ENCODE measurements around the gene CHST5. TPM values are rescaled to one million over a fixed set of nuclear protein-coding genes. Genes with fewer than 3 reads are reported as not detected.

The CHST5 gene
- 0.11 to 0.14 TPM in 2 of 5 replicates, not detected in the others for total RNA-seq (2022; extraction: Qiagen RNA extraction; ENCODE audit: low read depth)

DNA sequence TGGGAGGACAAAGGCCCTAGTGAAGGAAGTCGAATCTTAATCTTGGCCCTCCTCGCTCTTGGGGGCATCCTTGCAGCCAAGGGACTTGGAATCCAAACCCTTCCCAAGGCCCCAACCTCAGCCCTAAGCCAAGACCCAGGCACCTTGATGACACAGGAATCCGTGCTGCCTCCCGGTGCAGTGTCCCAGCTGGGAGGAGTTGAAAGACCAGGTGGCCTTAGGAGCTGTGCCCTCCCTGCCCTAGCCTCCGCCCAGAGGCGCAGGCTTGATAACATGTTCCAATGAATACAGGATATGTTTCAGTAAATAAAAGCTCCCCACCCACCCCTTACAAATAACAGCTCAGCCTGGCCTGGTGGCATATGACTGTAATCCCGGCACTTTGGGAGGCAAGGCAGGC, at the start of gene CHST5:
CHST5 (minus strand) TSS at position 208 of the 400 bp plus-strand sequence. CDS start 5,724 bp downstream, outside the sequence.

DNA sequence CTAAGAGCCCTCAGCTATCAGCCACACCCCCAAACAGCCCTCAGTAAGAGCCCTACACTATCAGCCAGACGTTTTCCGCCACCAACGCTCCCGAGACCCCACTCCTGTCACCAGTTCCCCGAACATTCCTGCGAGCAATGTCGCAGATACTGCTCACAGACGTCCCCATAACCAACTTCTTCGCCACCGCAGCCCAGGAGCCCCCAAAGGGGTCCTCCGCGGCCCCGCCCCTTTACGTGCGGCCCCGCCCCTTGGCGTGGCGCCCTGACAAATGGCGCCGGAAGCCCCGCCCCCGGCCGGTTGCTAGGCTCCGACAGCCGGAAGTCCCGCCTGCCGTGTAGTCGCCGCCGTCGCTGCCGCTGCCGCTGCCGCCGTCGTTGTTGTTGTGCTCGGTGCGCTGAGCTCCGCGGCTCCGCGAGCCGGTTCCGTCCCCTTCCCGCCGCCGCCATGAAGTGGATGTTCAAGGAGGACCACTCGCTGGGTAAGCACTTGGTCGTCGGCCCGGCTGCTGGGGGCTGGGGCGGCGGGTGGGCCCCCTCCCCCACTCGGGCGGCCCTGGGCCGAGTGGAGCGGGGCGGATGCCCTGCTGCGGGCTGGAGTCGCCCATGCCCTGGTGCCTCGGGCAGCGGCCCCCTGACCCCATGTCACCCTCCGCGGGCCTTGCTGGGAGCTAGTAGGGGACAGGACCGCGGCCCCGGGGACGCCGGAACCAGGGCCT, 30.3 kb upstream of the CHST5 start, which contains the start of gene GABARAPL2:
GABARAPL2 (plus strand) TSS at position 340 of the 718 bp plus-strand sequence; CDS start at position 448, 108 bp downstream.

DNA sequence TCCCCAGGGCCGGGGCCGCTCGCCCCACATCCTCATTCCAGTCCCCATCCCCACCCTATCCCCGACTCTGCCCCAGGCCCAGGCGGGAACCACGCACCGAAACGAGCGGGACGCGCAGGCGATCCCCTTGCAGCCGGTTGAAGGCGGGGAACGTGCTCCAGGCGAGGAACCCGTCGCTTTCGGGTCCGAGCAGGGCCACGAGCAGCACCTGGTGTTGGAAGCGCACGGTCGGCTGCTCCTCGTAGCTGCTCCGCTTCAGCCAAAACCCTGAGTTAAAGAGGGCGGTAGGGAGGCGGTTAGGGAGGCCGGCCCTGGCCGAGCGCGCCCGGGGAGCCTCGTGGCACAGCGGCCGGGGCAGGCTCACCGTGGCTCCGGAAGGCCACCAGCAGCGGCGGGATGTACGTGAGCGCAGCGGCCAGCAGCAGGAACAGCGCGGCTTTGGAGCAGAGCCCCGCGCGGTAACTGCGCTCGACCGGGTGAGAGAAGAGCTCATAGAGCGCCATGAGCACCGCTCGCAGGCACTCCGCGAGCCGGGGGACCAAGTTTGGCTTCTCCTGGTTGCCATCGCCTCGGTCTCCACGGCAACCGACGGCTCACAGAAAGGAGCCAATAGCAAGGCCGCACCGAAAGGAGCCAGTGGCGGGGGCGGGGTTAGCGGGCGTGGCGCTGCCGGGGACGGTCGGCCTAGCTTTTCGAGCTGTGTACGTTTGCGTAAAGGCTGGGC, 20.0 kb upstream of the CHST5 start, which contains the start of gene TMEM231:
TMEM231 (minus strand) TSS at position 546 of the 724 bp plus-strand sequence; CDS start at position 503, 43 bp downstream.

DNA sequence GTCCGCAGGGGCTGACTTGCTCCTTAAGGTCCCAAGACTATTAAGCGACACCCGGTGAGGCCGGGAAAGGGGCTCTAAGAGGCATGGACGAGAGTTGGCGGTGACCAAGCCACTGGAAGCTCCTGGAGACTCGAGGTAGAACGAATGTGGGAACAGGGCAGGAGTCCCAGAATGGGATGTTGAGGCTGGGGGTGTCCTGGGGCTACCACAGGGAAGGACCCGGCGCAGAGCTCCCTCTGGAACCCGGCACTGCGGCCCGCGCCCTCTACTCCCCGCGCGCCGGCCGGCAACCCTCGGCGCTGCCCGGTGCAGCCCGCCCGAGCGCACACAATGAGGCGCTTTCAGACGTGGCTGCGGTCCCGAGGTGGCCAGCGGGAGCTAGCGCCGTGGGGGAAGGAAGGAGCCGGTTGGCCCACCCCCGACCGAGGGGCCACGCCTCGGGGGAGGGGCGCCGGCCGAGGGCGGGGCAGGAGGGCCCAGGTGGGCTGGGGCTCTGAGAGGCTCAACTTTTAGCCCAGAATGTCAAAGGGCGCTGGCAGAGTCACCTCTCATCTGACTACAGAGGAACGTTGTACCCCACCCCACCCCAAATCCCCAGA, 40.7 kb downstream of the CHST5 start, which contains the start of gene CHST6:
CHST6 (minus strand) TSS at position 366 of the 599 bp plus-strand sequence. CDS start 15,613 bp downstream, outside the sequence.

Other genes with a start within 250 kb of the CHST5 start
- 49.0 to 69.4 TPM (median 56.7 TPM) in 5 replicates for gene CFDP1, start 102.6 kb downstream of the CHST5 start, total RNA-seq (2022; extraction: Qiagen RNA extraction; ENCODE audit: low read depth)
- 10.5 to 16.9 TPM (median 15.6 TPM) in 5 replicates for gene TMEM170A, start 71.4 kb downstream of the CHST5 start, total RNA-seq (2022; extraction: Qiagen RNA extraction; ENCODE audit: low read depth)
- gene CHST6, start 40.7 kb downstream of the CHST5 start, total RNA-seq (2022; extraction: Qiagen RNA extraction; ENCODE audit: low read depth): 0.10 to 0.32 TPM (median 0.14 TPM) in 5 replicates
- 7.9 to 9.7 TPM (median 8.6 TPM) in 5 replicates for gene TMEM231, start 20.1 kb upstream of the CHST5 start, total RNA-seq (2022; extraction: Qiagen RNA extraction; ENCODE audit: low read depth)
- 82.3 to 98.5 TPM (median 91.2 TPM) in 5 replicates for gene GABARAPL2, start 30.3 kb upstream of the CHST5 start, total RNA-seq (2022; extraction: Qiagen RNA extraction; ENCODE audit: low read depth)
- 28.6 to 42.3 TPM (median 36.9 TPM) in 5 replicates for gene ADAT1, start 87.2 kb upstream of the CHST5 start, total RNA-seq (2022; extraction: Qiagen RNA extraction; ENCODE audit: low read depth)
- gene KARS1, start 111.6 kb upstream of the CHST5 start, total RNA-seq (2022; extraction: Qiagen RNA extraction; ENCODE audit: low read depth): 162 to 188 TPM (median 173 TPM) in 5 replicates
- 33.8 to 51.5 TPM (median 44.2 TPM) in 5 replicates for gene TERF2IP, start 111.7 kb upstream of the CHST5 start, total RNA-seq (2022; extraction: Qiagen RNA extraction; ENCODE audit: low read depth)
- not detected in 5 replicates for gene CPHXL2, start 140.9 kb upstream of the CHST5 start, total RNA-seq (2022; extraction: Qiagen RNA extraction; ENCODE audit: low read depth)
- not detected in 5 replicates for gene DUXB, start 165.4 kb upstream of the CHST5 start, total RNA-seq (2022; extraction: Qiagen RNA extraction; ENCODE audit: low read depth)
- not detected in 5 replicates for gene CPHXL, start 190.4 kb upstream of the CHST5 start, total RNA-seq (2022; extraction: Qiagen RNA extraction; ENCODE audit: low read depth)